Activated CD8-positive, alpha-beta memory T cell treated with anti-CD3 and anti-CD28 coated beads, Interleukin-2, amount 50 U/mL, for 1 hour (primary cell): ENCODE measurements around the gene RGPD8.

Experiments
- DNase-seq: peaks from one replicate; pipeline ENCODE4 v3.0.0-alpha.2; 2020; ENCODE audit errors: extremely low read depth

Gene RGPD8

GRCh38 chr2:112335600-112335999, 97.8 kb downstream of the RGPD8 start:
- no peak for DNase-seq

GRCh38 chr2:112332123-112332696, 101.2 kb downstream of the RGPD8 start:
- DNase-seq: no peak

- DNase-seq: no peak
Observed at GRCh38 chr2:112322919-112323318, 110.5 kb downstream of the RGPD8 start.

- no peak for DNase-seq
Observed at GRCh38 chr2:112321375-112322320, 111.8 kb downstream of the RGPD8 start.
